Renal cortical epithelial cell (primary cell): ENCODE measurements around the gene MASTL. TPM values are rescaled to one million over a fixed set of nuclear protein-coding genes. Genes with fewer than 3 reads are reported as not detected.

Experiments used
- DNase-seq: peaks from one replicate; pipeline ENCODE4 v3.0.0-alpha.2; 2011; ENCODE audit warnings: low read depth
- total RNA-seq: library from RNA; depleted of rRNA; stranded (reverse); fragments of >200 nt; gene quantifications from 2 replicates; pipeline ENCODE4 v1.2.3, GENCODE V29; 2014

MASTL gene
- total RNA-seq, 1 donor from 2014 or later, result 9.9 TPM

- no peak for DNase-seq
These were observed 69.9 kb downstream of the MASTL start for GRCh38 chr10:27225011-27225590.

GRCh38 chr10:27225642-27226257, 70.6 kb downstream of the MASTL start:
- no peak for DNase-seq

- no peak for DNase-seq
These were observed 74.9 kb downstream of the MASTL start for GRCh38 chr10:27230022-27230421.

GRCh38 chr10:27235706-27236105, 80.6 kb downstream of the MASTL start:
- DNase-seq, result no peak

Other genes starting within 250 kb of the MASTL start
- gene ANKRD26, start 54.9 kb upstream of the MASTL start, total RNA-seq, result 4.9 and 14.6 TPM in 2 replicates
- gene YME1L1, start 968 bp upstream of the MASTL start, total RNA-seq, result 146 and 180 TPM in 2 replicates
- 44.8 and 61.4 TPM in 2 replicates for gene ACBD5, start 85.4 kb downstream of the MASTL start, total RNA-seq